Keratinocyte (primary cell): ENCODE data around the gene AJM1. TPM values are rescaled to one million over a fixed set of nuclear protein-coding genes. Genes with fewer than 3 reads are reported as not detected.

Experiments used
- DNase-seq: peaks from one replicate; pipeline ENCODE4 v3.0.0-alpha.2; 2011; ENCODE audit warnings: low read depth, missing footprints, low spot score
- FAIRE-seq: peaks from 2 replicates; lab custom pipeline; 2011; peaks lifted over from hg19 to GRCh38; lab: Jason Lieb, UNC
- H2AFZ ChIP-seq: 2 replicates; pipeline ENCODE4 v1.6.0; 2012; ENCODE audit warnings: low read length, control low read depth, inconsistent platforms; ENCODE audit not compliant: control insufficient read depth
- H3K27ac ChIP-seq: 2 replicates; pipeline ENCODE4 v1.5.1; 2011; ENCODE audit warnings: low read length; ENCODE audit not compliant: control insufficient read depth, insufficient read depth
- H3K27me3 ChIP-seq: 3 replicates; pipeline ENCODE4 v1.6.0; 2011; ENCODE audit warnings: low read length; ENCODE audit not compliant: control insufficient read depth, insufficient read depth; ENCODE audit errors: extremely low read depth
- H3K36me3 ChIP-seq, 2 experiments: 2 replicates in 1 of 2; 3 replicates in 1 of 2; pipeline ENCODE4 v1.5.1; 2011; ENCODE audit warnings: low read length in 2 of 2, mild to moderate bottlenecking in 1 of 2; ENCODE audit not compliant: control insufficient read depth in 2 of 2, insufficient read depth in 2 of 2; ENCODE audit errors: extremely low read depth in 1 of 2
- H3K4me1 ChIP-seq: 3 replicates; pipeline ENCODE4 v1.5.1; 2011; ENCODE audit warnings: low read length; ENCODE audit not compliant: control insufficient read depth, insufficient read depth; ENCODE audit errors: extremely low read depth
- H3K4me2 ChIP-seq: 3 replicates; pipeline ENCODE4 v1.6.0; 2011; ENCODE audit warnings: low read depth, low read length; ENCODE audit not compliant: control insufficient read depth, insufficient read depth; ENCODE audit errors: extremely low read depth
- H3K4me3 ChIP-seq, 3 experiments: fragments of 200-600 bp in 1 of 3; sonication (generic) in 1 of 3; 2 replicates in 2 of 3; 3 replicates in 1 of 3; pipeline ENCODE4 v1.5.1; 2011 to 2016; ENCODE audit warnings: low read length in 3 of 3, mild to moderate bottlenecking in 3 of 3, control low read depth in 2 of 3, inconsistent platforms in 1 of 3, low read depth in 1 of 3, mixed read lengths in 1 of 3, mixed run types in 1 of 3, moderate library complexity in 1 of 3; ENCODE audit not compliant: control insufficient read depth in 2 of 3, insufficient read depth in 2 of 3; ENCODE audit errors: extremely low read depth in 1 of 3
- H3K79me2 ChIP-seq: 2 replicates; pipeline ENCODE4 v1.6.0; 2012; ENCODE audit warnings: low read length; ENCODE audit not compliant: control insufficient read depth, insufficient read depth
- H3K9ac ChIP-seq: 3 replicates; pipeline ENCODE4 v1.6.0; 2011; ENCODE audit warnings: low read length; ENCODE audit not compliant: control insufficient read depth, insufficient read depth; ENCODE audit errors: extremely low read depth
- H3K9me1 ChIP-seq: 3 replicates; pipeline ENCODE4 v1.6.0; 2011; ENCODE audit warnings: low read length; ENCODE audit not compliant: control insufficient read depth, insufficient read depth; ENCODE audit errors: extremely low read depth
- H3K9me3 ChIP-seq: 2 replicates; pipeline ENCODE4 v1.5.1; 2012; ENCODE audit warnings: low read depth, low read length; ENCODE audit not compliant: control insufficient read depth
- H4K20me1 ChIP-seq: 3 replicates; pipeline ENCODE4 v1.6.0; 2011; ENCODE audit warnings: low read length; ENCODE audit not compliant: control insufficient read depth, insufficient read depth; ENCODE audit errors: extremely low read depth
- EZH2 ChIP-seq: IDR thresholded peaks from one replicate; pipeline ENCODE4 v1.6.1; 2012; ENCODE audit warnings: inconsistent platforms, mild to moderate bottlenecking, low read length, moderate library complexity
- dilution Hi-C: fragments of 300-500 bp; cut with MboI; formaldehyde crosslinking; loops from one replicate; pipeline ENCODE4 v1.7.0; 2020; ENCODE audit warnings: low sequenced_read_pairs; ENCODE audit not compliant: extremely low pct_ligation_motif_present
- polyA plus RNA-seq, 5 experiments: library from polyadenylated mRNA; depleted of rRNA in 3 of 5; stranded (reverse) in 3 of 5; stranded (forward) in 1 of 5; unstranded in 1 of 5; fragments of >200 nt; gene quantifications; 1 replicate in 1 of 5; 2 replicates in 3 of 5; 3 replicates in 1 of 5; pipeline versions ENCODE4 v1.2.1 to v1.2.3, GENCODE V29; 2011 to 2012; ENCODE audit warnings: missing spikeins in 2 of 5, low read depth in 1 of 5, low replicate concordance in 1 of 5
- TF ChIP-seq, protein P1 (sequence below), 3 experiments: IDR thresholded peaks in 1 of 3; conservative IDR thresholded peaks in 1 of 3; optimal IDR thresholded peaks in 1 of 3; 2 replicates in 2 of 3; 3 replicates in 1 of 3; pipeline versions ENCODE3 to v1.5.1; 2011; ENCODE audit warnings: low read length in 3 of 3, mild to moderate bottlenecking in 3 of 3, moderate library complexity in 2 of 3, control low read depth in 1 of 3, inconsistent platforms in 1 of 3; ENCODE audit not compliant: insufficient read depth in 2 of 3; ENCODE audit errors: extremely low read depth in 1 of 3

Gene AJM1
- polyA plus RNA-seq, 1 donor (not counting 4 experiments of a cell fraction or from before 2014, with no cell fraction given), result 0.12 TPM

GRCh38 chr9:136856541-136857141 is 14.4 kb downstream of the AJM1 start:
- dilution Hi-C loops, result no loop called here
- Histone ChIP-seq H3K27ac (no peak overlapping the region), H3K79me2 (no peaks in the 10 kb centered on the region), H3K36me3 (peaks cover 5 to 6% of the 10 kb centered on the region in 2 experiments), H2AFZ (no peak overlapping the region), H3K4me3 (no peak overlapping the region), H3K9me3 (no peaks in the 10 kb centered on the region), H4K20me1 (no peaks in the 10 kb centered on the region), H3K9ac (no peak overlapping the region), H3K9me1 (no peaks in the 10 kb centered on the region), H3K4me1 (peaks cover 3% of the 10 kb centered on the region), H3K4me2 (no peak overlapping the region), H3K27me3 (no peaks in the 10 kb centered on the region)
- FAIRE-seq (no peak), DNase-seq (no peak)
- TF ChIP-seq, protein P1, sequence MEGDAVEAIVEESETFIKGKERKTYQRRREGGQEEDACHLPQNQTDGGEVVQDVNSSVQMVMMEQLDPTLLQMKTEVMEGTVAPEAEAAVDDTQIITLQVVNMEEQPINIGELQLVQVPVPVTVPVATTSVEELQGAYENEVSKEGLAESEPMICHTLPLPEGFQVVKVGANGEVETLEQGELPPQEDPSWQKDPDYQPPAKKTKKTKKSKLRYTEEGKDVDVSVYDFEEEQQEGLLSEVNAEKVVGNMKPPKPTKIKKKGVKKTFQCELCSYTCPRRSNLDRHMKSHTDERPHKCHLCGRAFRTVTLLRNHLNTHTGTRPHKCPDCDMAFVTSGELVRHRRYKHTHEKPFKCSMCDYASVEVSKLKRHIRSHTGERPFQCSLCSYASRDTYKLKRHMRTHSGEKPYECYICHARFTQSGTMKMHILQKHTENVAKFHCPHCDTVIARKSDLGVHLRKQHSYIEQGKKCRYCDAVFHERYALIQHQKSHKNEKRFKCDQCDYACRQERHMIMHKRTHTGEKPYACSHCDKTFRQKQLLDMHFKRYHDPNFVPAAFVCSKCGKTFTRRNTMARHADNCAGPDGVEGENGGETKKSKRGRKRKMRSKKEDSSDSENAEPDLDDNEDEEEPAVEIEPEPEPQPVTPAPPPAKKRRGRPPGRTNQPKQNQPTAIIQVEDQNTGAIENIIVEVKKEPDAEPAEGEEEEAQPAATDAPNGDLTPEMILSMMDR (optimal IDR thresholded peaks at IDR 0.05 in 1 of 3, IDR thresholded peaks at IDR 0.05 in 1 of 3, conservative IDR thresholded peaks at IDR 0.05 in 1 of 3; ENCODE audit: extremely low read depth in 1 of 3, insufficient read depth in 2 of 3, low read length in 3 of 3), result peak in 1 of 3 experiments; percentile 6
- no peak for TF ChIP-seq EZH2

- Histone ChIP-seq H2AFZ (no peak overlapping the region), H3K4me1 (peaks cover 3% of the 10 kb centered on the region), H3K27me3 (no peaks in the 10 kb centered on the region), H3K9me3 (no peaks in the 10 kb centered on the region), H3K4me2 (no peak overlapping the region), H3K4me3 (no peak overlapping the region), H4K20me1 (peaks cover 4% of the 10 kb centered on the region), H3K9me1 (no peaks in the 10 kb centered on the region), H3K79me2 (no peaks in the 10 kb centered on the region), H3K36me3 (peaks cover 6% of the 10 kb centered on the region in 2 experiments), H3K9ac (no peak overlapping the region), H3K27ac (no peak overlapping the region)
- DNase-seq, result no peak
- no peak for FAIRE-seq
- TF ChIP-seq EZH2, result no peak
- TF ChIP-seq, protein P1 (optimal IDR thresholded peaks at IDR 0.05 in 1 of 3, IDR thresholded peaks at IDR 0.05 in 1 of 3, conservative IDR thresholded peaks at IDR 0.05 in 1 of 3; ENCODE audit: extremely low read depth in 1 of 3, insufficient read depth in 2 of 3, low read length in 3 of 3), result no peak
- dilution Hi-C loops, result no loop called here
Measured at GRCh38 chr9:136857166-136857565, 14.9 kb downstream of the AJM1 start.
